Measurements from ENCODE around the gene SHOC2. TPM values are rescaled to one million over a fixed set of nuclear protein-coding genes. Genes with fewer than 3 reads are reported as not detected.

Gene SHOC2
- total RNA-seq, 1 donor, result 63.9 TPM

DNA sequence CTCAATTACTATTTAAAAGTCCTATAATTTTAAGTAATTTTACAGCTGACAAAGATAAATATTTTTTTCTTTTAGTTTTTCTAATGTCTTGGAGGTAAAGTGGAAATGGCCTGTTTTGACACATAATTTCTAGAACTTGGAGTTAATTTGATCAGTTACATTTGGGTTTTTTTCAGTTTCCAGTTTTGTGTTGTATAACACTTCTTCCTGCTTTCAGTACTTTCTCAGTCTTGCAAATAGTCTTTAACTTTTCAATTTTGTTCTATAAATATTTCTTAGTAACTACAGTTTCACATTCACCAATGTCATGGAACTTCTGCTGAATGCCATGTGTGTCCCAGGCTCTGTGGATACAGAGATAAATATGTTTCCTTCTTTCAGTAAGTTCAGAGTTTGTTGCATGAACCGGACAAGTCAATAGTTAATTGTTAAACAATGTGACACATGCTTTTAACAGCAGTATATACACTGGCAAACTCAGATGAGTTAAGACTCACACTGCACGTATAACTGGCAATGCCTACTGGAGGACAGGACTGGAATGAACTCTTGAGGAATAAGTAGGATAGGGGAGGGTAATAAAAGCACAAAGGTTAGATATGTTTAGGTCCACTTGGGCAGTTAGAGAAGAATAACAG, 4.6 kb downstream of the SHOC2 start:
- TF ChIP-seq, protein P1, sequence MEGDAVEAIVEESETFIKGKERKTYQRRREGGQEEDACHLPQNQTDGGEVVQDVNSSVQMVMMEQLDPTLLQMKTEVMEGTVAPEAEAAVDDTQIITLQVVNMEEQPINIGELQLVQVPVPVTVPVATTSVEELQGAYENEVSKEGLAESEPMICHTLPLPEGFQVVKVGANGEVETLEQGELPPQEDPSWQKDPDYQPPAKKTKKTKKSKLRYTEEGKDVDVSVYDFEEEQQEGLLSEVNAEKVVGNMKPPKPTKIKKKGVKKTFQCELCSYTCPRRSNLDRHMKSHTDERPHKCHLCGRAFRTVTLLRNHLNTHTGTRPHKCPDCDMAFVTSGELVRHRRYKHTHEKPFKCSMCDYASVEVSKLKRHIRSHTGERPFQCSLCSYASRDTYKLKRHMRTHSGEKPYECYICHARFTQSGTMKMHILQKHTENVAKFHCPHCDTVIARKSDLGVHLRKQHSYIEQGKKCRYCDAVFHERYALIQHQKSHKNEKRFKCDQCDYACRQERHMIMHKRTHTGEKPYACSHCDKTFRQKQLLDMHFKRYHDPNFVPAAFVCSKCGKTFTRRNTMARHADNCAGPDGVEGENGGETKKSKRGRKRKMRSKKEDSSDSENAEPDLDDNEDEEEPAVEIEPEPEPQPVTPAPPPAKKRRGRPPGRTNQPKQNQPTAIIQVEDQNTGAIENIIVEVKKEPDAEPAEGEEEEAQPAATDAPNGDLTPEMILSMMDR (IDR thresholded peaks at IDR 0.05; ENCODE audit: insufficient read depth, low read length), result no peak
- DNase-seq (ENCODE audit: low read depth), result no peak
- no peak overlapping the region for H3K4me3 ChIP-seq (ENCODE audit: low read depth, low read length)

- no peak for DNase-seq (ENCODE audit: low read depth)
- TF ChIP-seq, protein P1 (IDR thresholded peaks at IDR 0.05; ENCODE audit: insufficient read depth, low read length), result no peak
- H3K4me3 ChIP-seq (ENCODE audit: low read depth, low read length), result no peak overlapping the region
Observed at GRCh38 chr10:110927461-110927860, 8.1 kb downstream of the SHOC2 start.

DNA sequence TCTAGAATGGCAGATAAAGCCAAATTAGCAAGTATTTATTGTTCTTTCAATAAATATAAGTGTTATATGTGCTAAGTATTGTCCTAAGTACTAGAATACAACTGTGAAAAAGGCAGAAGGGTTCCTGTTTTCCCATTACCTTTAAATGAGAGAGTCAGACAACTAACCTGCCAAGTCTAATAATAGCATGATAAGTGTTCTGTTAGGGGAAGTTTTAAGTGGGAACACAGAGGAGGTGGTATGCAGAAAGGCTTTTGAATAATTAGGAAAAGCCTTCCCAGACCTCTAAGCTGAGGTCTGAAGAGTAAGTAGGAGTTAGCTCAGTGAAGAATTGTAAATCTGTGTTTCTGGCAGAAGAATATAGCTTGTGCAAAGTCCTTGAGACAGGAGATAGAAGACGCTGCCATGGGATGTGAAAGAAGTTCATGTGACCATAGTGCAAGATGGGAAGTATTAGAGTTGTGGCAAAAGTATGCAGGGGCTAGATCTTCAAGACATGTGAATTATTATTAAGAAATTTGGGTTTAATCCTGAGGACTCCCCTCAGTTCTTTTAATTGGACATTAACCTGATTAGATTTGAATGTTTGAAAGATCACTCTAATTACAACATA, 12.5 kb downstream of the SHOC2 start:
- no peak overlapping the region for H3K4me3 ChIP-seq (ENCODE audit: low read depth, low read length)
- DNase-seq (ENCODE audit: low read depth), result no peak
- TF ChIP-seq, protein P1 (IDR thresholded peaks at IDR 0.05; ENCODE audit: insufficient read depth, low read length), result no peak

- no peak overlapping the region for H3K4me3 ChIP-seq (ENCODE audit: low read depth, low read length)
- no peak for DNase-seq (ENCODE audit: low read depth)
- TF ChIP-seq, protein P1 (IDR thresholded peaks at IDR 0.05; ENCODE audit: insufficient read depth, low read length), result no peak
Observed at GRCh38 chr10:110932505-110933180, 13.2 kb downstream of the SHOC2 start.

DNA sequence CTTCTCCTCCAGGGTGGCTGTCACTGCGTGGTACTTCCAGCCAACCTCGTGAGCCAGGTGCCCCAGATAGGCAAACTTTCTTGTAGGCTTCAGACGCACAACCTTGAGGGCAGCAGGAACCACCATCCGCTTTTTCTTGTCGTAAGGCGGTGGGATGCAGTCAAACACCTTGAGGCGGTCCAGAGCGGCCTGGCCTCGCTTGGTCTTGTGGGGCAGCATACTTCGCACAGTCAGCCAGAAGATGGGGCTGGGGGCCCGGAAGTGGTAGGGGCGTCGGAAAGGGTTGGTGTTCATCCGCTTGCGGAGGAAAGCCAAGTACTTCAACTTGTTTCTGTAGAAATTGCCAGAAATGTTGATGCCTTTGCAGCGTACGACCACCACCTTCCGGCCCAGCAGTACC, 17.4 kb downstream of the SHOC2 start:
- TF ChIP-seq, protein P1 (IDR thresholded peaks at IDR 0.05; ENCODE audit: insufficient read depth, low read length), result no peak
- H3K4me3 ChIP-seq (ENCODE audit: low read depth, low read length), result no peak overlapping the region
- DNase-seq (ENCODE audit: low read depth), result no peak

- no peak for DNase-seq (ENCODE audit: low read depth)
- TF ChIP-seq, protein P1 (IDR thresholded peaks at IDR 0.05; ENCODE audit: insufficient read depth, low read length), result no peak
- no peak overlapping the region for H3K4me3 ChIP-seq (ENCODE audit: low read depth, low read length)
Observed at GRCh38 chr10:110939419-110939818, 20.0 kb downstream of the SHOC2 start.

All from fibroblast of the aortic adventitia (primary cell).